Stimulated activated CD4-positive, alpha-beta T cell treated with anti-CD3 and anti-CD28 coated beads, Interleukin-15, amount 100 ng/mL, for 1 hour (primary cell): ENCODE results near the gene NOL4L.
"Not testable (repeated sequence)": the region's sequence is repeated elsewhere in the genome, so short reads cannot be mapped to it uniquely, and the experiment has no call there.

ENCODE experiments used
- DNase-seq, 2 donors: peaks; one replicate each; pipeline ENCODE4 v3.0.0-alpha.2; 2020; ENCODE audit warnings: low read depth in 1 of 2, low spot score in 1 of 2

NOL4L gene

GRCh38 chr20:32474009-32474716, 111.0 kb downstream of the NOL4L start:
- DNase-seq, result no peak

- DNase-seq, result no peak
Measured at GRCh38 chr20:32473231-32474008, 111.7 kb downstream of the NOL4L start.

- no peak for DNase-seq
Measured at GRCh38 chr20:32472581-32473207, 112.4 kb downstream of the NOL4L start.

GRCh38 chr20:32470940-32471339, 114.2 kb downstream of the NOL4L start:
- DNase-seq, result no peak

- no peak for DNase-seq
Measured at GRCh38 chr20:32470025-32470861, 114.9 kb downstream of the NOL4L start.

GRCh38 chr20:32468860-32469259, 116.3 kb downstream of the NOL4L start:
- DNase-seq, result no peak

GRCh38 chr20:32468313-32468640, 116.9 kb downstream of the NOL4L start:
- no peak for DNase-seq

- no peak for DNase-seq
Measured at GRCh38 chr20:32467506-32468312, 117.4 kb downstream of the NOL4L start.

- DNase-seq, result no peak
Measured at GRCh38 chr20:32466739-32467505, 118.2 kb downstream of the NOL4L start.

- not testable (repeated sequence) for DNase-seq
Measured at GRCh38 chr20:32465901-32466675, 119.0 kb downstream of the NOL4L start.

- DNase-seq, result no peak
Measured at GRCh38 chr20:32465092-32465900, 119.8 kb downstream of the NOL4L start.

GRCh38 chr20:32464401-32465091, 120.6 kb downstream of the NOL4L start:
- no peak for DNase-seq

- no peak for DNase-seq
Measured at GRCh38 chr20:32463642-32464400, 121.3 kb downstream of the NOL4L start.

GRCh38 chr20:32462900-32463641, 122.1 kb downstream of the NOL4L start:
- no peak for DNase-seq

- no peak for DNase-seq
Measured at GRCh38 chr20:32461836-32462600, 123.1 kb downstream of the NOL4L start.
